SU-DHL-6 (cell line): Measurements from ENCODE around the gene DEF6.

Experiments used
- H2AFZ ChIP-seq: fragments of 200-600 bp; sonication (generic); 2 replicates; pipeline ENCODE4 v1.6.1; 2014; ENCODE audit warnings: low read depth, mild to moderate bottlenecking, moderate library complexity, mixed read lengths, antibody characterized with exemption, low read length; ENCODE audit not compliant: severe bottlenecking
- H3F3A ChIP-seq: fragments of 200-600 bp; shearing (Covaris generic); 2 replicates; pipeline ENCODE4 v1.6.0; 2016; ENCODE audit warnings: antibody characterized with exemption, mild to moderate bottlenecking; ENCODE audit not compliant: insufficient read depth
- H3K27ac ChIP-seq: fragments of 200-600 bp; sonication (generic); 2 replicates; pipeline ENCODE4 v1.5.1; 2016; ENCODE audit warnings: low read depth, mild to moderate bottlenecking, low read length, moderate library complexity, mixed read lengths
- H3K27me3 ChIP-seq: fragments of 200-600 bp; sonication (generic), shearing (Covaris generic); 2 replicates; pipeline ENCODE4 v1.6.0; 2014; ENCODE audit warnings: mild to moderate bottlenecking, low read length
- H3K36me3 ChIP-seq: fragments of 200-600 bp; sonication (generic); 2 replicates; pipeline ENCODE4 v1.6.1; 2014; ENCODE audit warnings: mild to moderate bottlenecking, low read length, mixed read lengths
- H3K4me2 ChIP-seq: fragments of 300-600, 200-600 bp; shearing (Covaris generic), sonication (generic); 2 replicates; pipeline ENCODE4 v1.6.0; 2014; ENCODE audit warnings: low read length, low read depth, mild to moderate bottlenecking; ENCODE audit not compliant: poor library complexity, severe bottlenecking
- H3K4me3 ChIP-seq: fragments of 200-600 bp; sonication (generic); 2 replicates; pipeline ENCODE4 v1.5.1; 2014; ENCODE audit warnings: antibody characterized with exemption, low read length, mild to moderate bottlenecking, mixed read lengths; ENCODE audit not compliant: insufficient read depth, poor library complexity, severe bottlenecking
- H3K79me2 ChIP-seq: fragments of 200-600 bp; sonication (generic); 2 replicates; pipeline ENCODE4 v1.6.1; 2014; ENCODE audit warnings: mild to moderate bottlenecking, low read length, moderate library complexity; ENCODE audit not compliant: insufficient read depth
- H3K9ac ChIP-seq: fragments of 200-600 bp; sonication (generic); 2 replicates; pipeline ENCODE4 v1.7.0; 2014; ENCODE audit warnings: mild to moderate bottlenecking, low read length
- H3K9me2 ChIP-seq: fragments of 200-600 bp; sonication (generic); replicated peaks from 2 replicates; pipeline ENCODE4 v1.6.1; 2014; ENCODE audit warnings: low read length; ENCODE audit not compliant: insufficient read depth
- H3K9me3 ChIP-seq: fragments of 200-600 bp; sonication (generic); 2 replicates; pipeline ENCODE4 v1.6.1; 2014; ENCODE audit warnings: low read length, mixed read lengths; ENCODE audit not compliant: insufficient read depth
- H4K20me1 ChIP-seq: fragments of 200-600 bp; sonication (generic); 2 replicates; pipeline ENCODE4 v1.6.1; 2014; ENCODE audit warnings: low read depth, mild to moderate bottlenecking, antibody characterized with exemption, low read length, moderate library complexity, mixed read lengths
- CTCF ChIP-seq: fragments of 200-600 bp; sonication (generic); IDR thresholded peaks from one replicate; pipeline ENCODE4 v1.5.1; 2017; ENCODE audit warnings: antibody characterized with exemption, mild to moderate bottlenecking, low read length, moderate library complexity; ENCODE audit not compliant: insufficient read depth, poor library complexity, severe bottlenecking
- EZH2phosphoT487 ChIP-seq: fragments of 200-600 bp; sonication (generic), shearing (Covaris generic); conservative IDR thresholded peaks from 2 replicates; pipeline ENCODE4 v1.6.1; 2018; ENCODE audit warnings: mild to moderate bottlenecking, antibody characterized with exemption, low read length, moderate library complexity, mixed read lengths

Gene DEF6

GRCh38 chr6:35320031-35320410 is 22.4 kb downstream of the DEF6 start:
- Histone ChIP-seq H3K36me3 (no peaks in the 10 kb centered on the region; the same call in 1 of the 2 replicates), H3F3A (0 out of 2 replicates have a peak, but pooled peaks cover 4% of the 10 kb centered on the region), H3K9ac (no peak overlapping the region), H3K27ac (no peak overlapping the region), H3K4me2 (no peak overlapping the region), H3K9me2 (no peaks in the 10 kb centered on the region), H3K27me3 (no peaks in the 10 kb centered on the region), H4K20me1 (no peaks in the 10 kb centered on the region), H3K9me3 (no peaks in the 10 kb centered on the region), H3K4me3 (no peak overlapping the region), H3K79me2 (no peaks in the 10 kb centered on the region), H2AFZ (no peak overlapping the region)
- TF ChIP-seq EZH2phosphoT487 (no peak), CTCF (no peak)

- H3K9me3 ChIP-seq, result no peaks in the 10 kb centered on the region
- TF ChIP-seq EZH2phosphoT487 (no peak), CTCF (no peak)
- H3K9me2 ChIP-seq, result no peaks in the 10 kb centered on the region
- no peaks in the 10 kb centered on the region for H3K27me3 ChIP-seq
- no peak overlapping the region for H2AFZ ChIP-seq
- H3K4me2 ChIP-seq, result no peak overlapping the region
- no peak overlapping the region for H3K27ac ChIP-seq
- H3K4me3 ChIP-seq, result no peak overlapping the region
- H3K79me2 ChIP-seq, result no peaks in the 10 kb centered on the region
- H3F3A ChIP-seq, result no peaks in the 10 kb centered on the region
- H4K20me1 ChIP-seq, result no peaks in the 10 kb centered on the region
- no peaks in the 10 kb centered on the region; the same call in 1 of the 2 replicates for H3K36me3 ChIP-seq
- H3K9ac ChIP-seq, result no peak overlapping the region
Measured at GRCh38 chr6:35321091-35321490, 23.5 kb downstream of the DEF6 start.

- Histone ChIP-seq H4K20me1 (no peaks in the 10 kb centered on the region), H3K9ac (peak overlapping the region; percentile 1; the same call in 1 of the 2 replicates), H3K9me3 (no peaks in the 10 kb centered on the region), H3K9me2 (no peaks in the 10 kb centered on the region), H3F3A (no peaks in the 10 kb centered on the region), H2AFZ (peak overlapping the region; percentile 80), H3K4me2 (no peak overlapping the region), H3K27ac (no peak overlapping the region), H3K79me2 (no peaks in the 10 kb centered on the region), H3K4me3 (no peak overlapping the region), H3K36me3 (0 out of 2 replicates have a peak, but pooled peaks cover 3% of the 10 kb centered on the region), H3K27me3 (no peaks in the 10 kb centered on the region)
- TF ChIP-seq EZH2phosphoT487 (no peak), CTCF (peak; percentile 98)
Measured at GRCh38 chr6:35327349-35328027, 29.9 kb downstream of the DEF6 start.
